Measurements from ENCODE around the gene ATP5PD. TPM values are rescaled to one million over a fixed set of nuclear protein-coding genes. Genes with fewer than 3 reads are reported as not detected.

The ATP5PD gene
- total RNA-seq, 3 donors from 2014 or later: 190 to 268 (median 222) TPM

GRCh38 chr17:75064040-75064439 lies 17.3 kb upstream of the ATP5PD start:
- H3K4me3 ChIP-seq: no peak overlapping the region
- no peak overlapping the region for H3K27ac ChIP-seq
- intact Hi-C loops (cut with DNase I; ENCODE audit: low total_unique reads): no loop called here
- H3K27me3 ChIP-seq: no peaks in the 10 kb centered on the region
- peaks cover 3% of the 10 kb centered on the region for H3K36me3 ChIP-seq
- TF ChIP-seq CTCF (IDR thresholded peaks at IDR 0.05): no peak
- TF ChIP-seq POLR2AphosphoS5 (IDR thresholded peaks at IDR 0.05): no peak
- H3K4me1 ChIP-seq: no peaks in the 10 kb centered on the region
- no peak for DNase-seq (ENCODE audit: low spot score in 2 of 2)
- no peaks in the 10 kb centered on the region for H3K9me3 ChIP-seq

- no peaks in the 10 kb centered on the region for H3K4me1 ChIP-seq
- H3K36me3 ChIP-seq: peaks cover 3% of the 10 kb centered on the region
- H3K27ac ChIP-seq: no peak overlapping the region
- TF ChIP-seq POLR2AphosphoS5 (IDR thresholded peaks at IDR 0.05) (no peak), POLR2A (IDR thresholded peaks at IDR 0.05) (no peak), CTCF (IDR thresholded peaks at IDR 0.05) (no peak)
- no peak overlapping the region for H3K4me3 ChIP-seq
- intact Hi-C loops (cut with DNase I; ENCODE audit: low total_unique reads): no loop called here
- H3K27me3 ChIP-seq: no peaks in the 10 kb centered on the region
- no peak for DNase-seq (ENCODE audit: low spot score in 2 of 2)
- no peaks in the 10 kb centered on the region for H3K9me3 ChIP-seq
These were observed 16.9 kb upstream of the ATP5PD start for GRCh38 chr17:75063626-75064025.

- Histone ChIP-seq H3K4me3 (no peak overlapping the region), H3K36me3 (peaks cover 3% of the 10 kb centered on the region), H3K4me1 (no peaks in the 10 kb centered on the region), H3K27me3 (no peaks in the 10 kb centered on the region), H3K9me3 (no peaks in the 10 kb centered on the region), H3K27ac (no peak overlapping the region)
- intact Hi-C loops (cut with DNase I; ENCODE audit: low total_unique reads): no loop called here
- TF ChIP-seq POLR2AphosphoS5 (IDR thresholded peaks at IDR 0.05): no peak
- TF ChIP-seq POLR2A (IDR thresholded peaks at IDR 0.05): no peak
- TF ChIP-seq CTCF (IDR thresholded peaks at IDR 0.05): no peak
- no peak for DNase-seq (ENCODE audit: low spot score in 2 of 2)
These were observed 16.4 kb upstream of the ATP5PD start for GRCh38 chr17:75063201-75063600.

- H3K36me3 ChIP-seq: peaks cover 3% of the 10 kb centered on the region
- H3K4me1 ChIP-seq: no peaks in the 10 kb centered on the region
- no peaks in the 10 kb centered on the region for H3K9me3 ChIP-seq
- no peaks in the 10 kb centered on the region for H3K27me3 ChIP-seq
- intact Hi-C loops (cut with DNase I; ENCODE audit: low total_unique reads): no loop called here
- H3K27ac ChIP-seq: no peak overlapping the region
- H3K4me3 ChIP-seq: no peak overlapping the region
- TF ChIP-seq CTCF (IDR thresholded peaks at IDR 0.05) (no peak), POLR2AphosphoS5 (IDR thresholded peaks at IDR 0.05) (no peak), POLR2A (IDR thresholded peaks at IDR 0.05) (no peak)
- DNase-seq (ENCODE audit: low spot score in 2 of 2): no peak
These were observed 14.8 kb upstream of the ATP5PD start for GRCh38 chr17:75061618-75062017.

- Histone ChIP-seq H3K27me3 (no peaks in the 10 kb centered on the region), H3K4me3 (no peak overlapping the region), H3K36me3 (peaks cover 3% of the 10 kb centered on the region), H3K4me1 (no peaks in the 10 kb centered on the region), H3K27ac (no peak overlapping the region), H3K9me3 (no peaks in the 10 kb centered on the region)
- TF ChIP-seq POLR2AphosphoS5 (IDR thresholded peaks at IDR 0.05) (no peak), CTCF (IDR thresholded peaks at IDR 0.05) (no peak), POLR2A (IDR thresholded peaks at IDR 0.05) (no peak)
- no peak for DNase-seq (ENCODE audit: low spot score in 2 of 2)
- intact Hi-C loops (cut with DNase I; ENCODE audit: low total_unique reads): no loop called here
These were observed 14.3 kb upstream of the ATP5PD start for GRCh38 chr17:75061055-75061438.

Data from breast epithelium (tissue), 4 donors.